Thoracic aorta (tissue), 2 donors: Measurements from ENCODE around the gene CEP85L. TPM values are rescaled to one million over a fixed set of nuclear protein-coding genes. Genes with fewer than 3 reads are reported as not detected.
A peak's percentile ranks its signal among the peaks of the same experiment; 100 is the strongest.

Experiments
- ATAC-seq: fragments of 150-250 bp; one replicate; pipeline ENCODE4 v1.8.0; 2017; ENCODE audit warnings: low read depth; ENCODE audit not compliant: insufficient number of reproducible peaks, low FRiP score
- DNase-seq: peaks from one replicate; pipeline ENCODE4 v3.0.0-alpha.2; 2020; ENCODE audit warnings: low spot score
- H3K27ac ChIP-seq, 2 donors: fragments of 200-600 bp; sonication (generic); 1 replicate in 1 of 2; 2 replicates in 1 of 2; pipeline ENCODE4 v1.5.1; 2016; ENCODE audit warnings: mild to moderate bottlenecking in 2 of 2, moderate library complexity in 2 of 2
- H3K27me3 ChIP-seq: fragments of 200-600 bp; sonication (generic); replicated peaks from 2 replicates; pipeline ENCODE4 v1.6.0; 2016; ENCODE audit warnings: mild to moderate bottlenecking; ENCODE audit not compliant: insufficient read depth
- H3K36me3 ChIP-seq: fragments of 200-600 bp; sonication (generic); one replicate; pipeline ENCODE4 v1.5.1; 2016
- H3K4me1 ChIP-seq, 2 donors: fragments of 200-600 bp; sonication (generic); 1 replicate in 1 of 2; 2 replicates in 1 of 2; pipeline versions ENCODE4 v1.5.1 to v1.6.0; 2016; ENCODE audit warnings: low read depth in 2 of 2, mild to moderate bottlenecking in 1 of 2; ENCODE audit not compliant: control insufficient read depth in 1 of 2
- H3K4me3 ChIP-seq: fragments of 200-600 bp; sonication (generic); 2 replicates; pipeline ENCODE4 v1.5.1; 2016; ENCODE audit warnings: mild to moderate bottlenecking
- H3K9me3 ChIP-seq: fragments of 200-600 bp; sonication (generic); 2 replicates; pipeline ENCODE4 v1.5.1; 2016
- total RNA-seq, 2 donors: library from RNA; depleted of rRNA; stranded (reverse); fragments of >200 nt; gene quantifications; one replicate each; pipeline versions ENCODE4 v1.1.0 to v1.2.3, GENCODE V29; 2016
- TF ChIP-seq, protein P1 (sequence below): fragments of 200-600 bp; sonication (generic); IDR thresholded peaks from one replicate; pipeline ENCODE4 v1.5.1; 2019; ENCODE audit warnings: antibody characterized with exemption

Gene CEP85L
- total RNA-seq, 2 donors from 2014 or later, result 13.3 to 22.7 TPM

- ATAC-seq, result peak; percentile 5
- no peaks in the 10 kb centered on the region for H3K9me3 ChIP-seq
Observed at GRCh38 chr6:118649918-118650581, 1.3 kb downstream of the CEP85L start.

DNA sequence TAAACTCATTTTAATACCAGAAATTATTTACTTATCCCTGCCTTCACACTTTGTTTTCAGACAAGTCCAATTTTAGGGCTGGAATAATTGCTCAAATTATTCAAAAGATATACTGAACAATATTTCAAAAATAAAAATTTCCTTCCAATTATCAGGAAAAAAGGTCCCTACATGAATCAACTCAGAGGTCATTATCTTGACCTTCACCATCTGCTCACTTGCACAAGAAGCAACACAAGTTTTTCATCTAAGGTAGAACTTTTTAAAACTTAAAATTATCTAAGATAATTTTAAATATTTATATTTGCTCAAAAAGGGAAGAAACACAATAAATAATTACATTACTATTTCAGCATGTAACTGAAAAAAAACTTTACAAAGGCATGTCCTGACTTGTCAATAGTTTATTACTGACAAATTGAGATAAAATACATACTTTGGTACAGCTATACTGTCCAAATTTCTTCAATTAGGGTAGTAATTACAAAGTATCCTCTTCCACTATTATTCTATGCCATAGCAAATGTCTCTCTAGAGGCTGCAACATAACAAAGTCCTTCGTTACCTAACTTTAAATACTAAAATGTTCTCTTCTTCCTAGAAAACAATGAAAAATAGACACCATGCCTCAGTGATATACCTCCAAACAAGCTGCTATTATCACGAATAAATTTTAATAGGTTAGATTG, 2.4 kb downstream of the CEP85L start:
- ATAC-seq, result no peak

More at GRCh38 chr6:118649918-118650581, 1.3 kb downstream of the CEP85L start:
- no peaks in the 10 kb centered on the region for H3K27me3 ChIP-seq
- no peaks in the 10 kb centered on the region for H3K36me3 ChIP-seq
- peak overlapping the region; percentile 93 to 95 for H3K27ac ChIP-seq
- TF ChIP-seq, protein P1, sequence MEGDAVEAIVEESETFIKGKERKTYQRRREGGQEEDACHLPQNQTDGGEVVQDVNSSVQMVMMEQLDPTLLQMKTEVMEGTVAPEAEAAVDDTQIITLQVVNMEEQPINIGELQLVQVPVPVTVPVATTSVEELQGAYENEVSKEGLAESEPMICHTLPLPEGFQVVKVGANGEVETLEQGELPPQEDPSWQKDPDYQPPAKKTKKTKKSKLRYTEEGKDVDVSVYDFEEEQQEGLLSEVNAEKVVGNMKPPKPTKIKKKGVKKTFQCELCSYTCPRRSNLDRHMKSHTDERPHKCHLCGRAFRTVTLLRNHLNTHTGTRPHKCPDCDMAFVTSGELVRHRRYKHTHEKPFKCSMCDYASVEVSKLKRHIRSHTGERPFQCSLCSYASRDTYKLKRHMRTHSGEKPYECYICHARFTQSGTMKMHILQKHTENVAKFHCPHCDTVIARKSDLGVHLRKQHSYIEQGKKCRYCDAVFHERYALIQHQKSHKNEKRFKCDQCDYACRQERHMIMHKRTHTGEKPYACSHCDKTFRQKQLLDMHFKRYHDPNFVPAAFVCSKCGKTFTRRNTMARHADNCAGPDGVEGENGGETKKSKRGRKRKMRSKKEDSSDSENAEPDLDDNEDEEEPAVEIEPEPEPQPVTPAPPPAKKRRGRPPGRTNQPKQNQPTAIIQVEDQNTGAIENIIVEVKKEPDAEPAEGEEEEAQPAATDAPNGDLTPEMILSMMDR, result no peak
- DNase-seq, result no peak
- peak overlapping the region; percentile 76 for H3K4me3 ChIP-seq
- H3K4me1 ChIP-seq, result peaks cover 11% of the 10 kb centered on the region in 2 donors

GRCh38 chr6:118646977-118647376, 4.4 kb downstream of the CEP85L start:
- H3K4me3 ChIP-seq, result no peak overlapping the region
- TF ChIP-seq, protein P1, result no peak
- H3K36me3 ChIP-seq, result no peaks in the 10 kb centered on the region
- ATAC-seq, result no peak
- H3K9me3 ChIP-seq, result no peaks in the 10 kb centered on the region
- H3K27me3 ChIP-seq, result no peaks in the 10 kb centered on the region
- no peak overlapping the region for H3K27ac ChIP-seq
- H3K4me1 ChIP-seq, result peaks cover 10 to 19% of the 10 kb centered on the region in 2 donors
- DNase-seq, result no peak

More for the DNA sequence above, 2.4 kb downstream of the CEP85L start:
- Histone ChIP-seq H3K4me1 (peaks cover 11 to 12% of the 10 kb centered on the region in 2 donors), H3K4me3 (no peak overlapping the region), H3K27me3 (no peaks in the 10 kb centered on the region), H3K9me3 (no peaks in the 10 kb centered on the region), H3K36me3 (no peaks in the 10 kb centered on the region), H3K27ac (no peak overlapping the region)
- TF ChIP-seq, protein P1, result no peak
- no peak for DNase-seq

- DNase-seq, result no peak
Observed at GRCh38 chr6:118645395-118645794, 6.0 kb downstream of the CEP85L start.

GRCh38 chr6:118644007-118644406, 7.4 kb downstream of the CEP85L start:
- ATAC-seq (no peak), DNase-seq (no peak)
- H3K9me3 ChIP-seq, result no peaks in the 10 kb centered on the region
- TF ChIP-seq, protein P1, result no peak
- peaks cover 7 to 15% of the 10 kb centered on the region in 2 donors for H3K4me1 ChIP-seq
- no peaks in the 10 kb centered on the region for H3K27me3 ChIP-seq
- H3K27ac ChIP-seq, result no peak overlapping the region
- H3K36me3 ChIP-seq, result no peaks in the 10 kb centered on the region
- H3K4me3 ChIP-seq, result no peak overlapping the region

More at GRCh38 chr6:118645395-118645794, 6.0 kb downstream of the CEP85L start:
- H3K27me3 ChIP-seq, result no peaks in the 10 kb centered on the region
- ATAC-seq, result no peak
- H3K4me3 ChIP-seq, result no peak overlapping the region
- TF ChIP-seq, protein P1, result no peak
- H3K4me1 ChIP-seq, result peaks cover 8 to 19% of the 10 kb centered on the region in 2 donors
- H3K27ac ChIP-seq, result no peak overlapping the region
- no peaks in the 10 kb centered on the region for H3K9me3 ChIP-seq
- no peaks in the 10 kb centered on the region for H3K36me3 ChIP-seq
